ENCODE results near the gene PLCXD1.

The PLCXD1 gene

DNA sequence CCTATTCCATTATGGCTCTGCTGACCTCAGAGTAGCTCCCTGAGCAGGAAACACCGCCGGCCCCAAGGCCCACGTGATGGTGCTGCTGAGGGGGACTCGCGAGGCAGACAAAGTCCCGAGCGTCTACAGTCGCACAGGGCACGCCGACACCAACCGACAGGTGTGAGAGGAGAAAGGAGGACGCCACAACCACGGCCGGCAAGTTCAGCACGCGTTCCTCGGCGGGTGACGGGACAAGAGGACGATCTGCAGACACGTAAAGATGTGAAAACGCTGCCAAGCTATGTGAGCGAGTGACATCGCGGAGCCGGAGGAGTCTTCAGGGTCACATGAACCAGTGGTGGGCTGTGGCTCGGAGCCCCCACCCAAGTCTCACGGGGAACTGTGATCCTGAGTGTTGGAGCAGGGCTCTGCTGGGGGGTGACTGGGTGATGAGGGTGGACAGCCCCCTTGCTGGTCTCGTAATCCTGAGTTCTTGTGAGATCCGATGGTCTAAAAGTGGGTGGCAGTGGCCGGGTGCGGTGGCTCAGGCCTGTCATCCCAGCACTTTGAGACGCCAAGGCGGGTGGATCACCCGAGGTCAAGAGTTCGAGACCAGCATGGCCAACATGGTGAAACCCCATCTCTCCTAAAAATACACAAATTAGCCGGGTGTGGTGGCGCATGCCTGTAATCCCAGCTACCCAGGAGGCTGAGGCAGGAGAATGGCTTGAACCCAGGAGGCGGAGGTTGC is 71.6 kb downstream of the PLCXD1 start:
- DNase-seq: no peak

Measured in CD4-positive, alpha-beta T cell treated with Interferon gamma for 1 hour (primary cell).